ES-I3 (cell line): ENCODE data around the gene SH2D2A.

ENCODE experiments used
- H3K36me3 ChIP-seq: 2 replicates; pipeline ENCODE4 v1.6.1; 2013; ENCODE audit warnings: mild to moderate bottlenecking, low read length, control low read depth, moderate library complexity; ENCODE audit not compliant: insufficient read depth
- H3K4me1 ChIP-seq: 2 replicates; pipeline ENCODE4 v1.6.1; 2013; ENCODE audit warnings: mild to moderate bottlenecking, control low read depth, low read length; ENCODE audit not compliant: insufficient read depth
- H3K9ac ChIP-seq: 2 replicates; pipeline ENCODE4 v1.6.1; 2013; ENCODE audit warnings: low read depth, mild to moderate bottlenecking, low read length, moderate library complexity
- H3K9me3 ChIP-seq: 2 replicates; pipeline ENCODE4 v1.6.1; 2013; ENCODE audit warnings: mild to moderate bottlenecking, low read length, moderate library complexity; ENCODE audit not compliant: control insufficient read depth, insufficient read depth

Gene SH2D2A

GRCh38 chr1:156807627-156808026 lies 9.0 kb downstream of the SH2D2A start:
- Histone ChIP-seq H3K36me3 (no peaks in the 10 kb centered on the region), H3K9me3 (no peaks in the 10 kb centered on the region), H3K4me1 (no peaks in the 10 kb centered on the region), H3K9ac (no peak overlapping the region)

- H3K9ac ChIP-seq, result no peak overlapping the region
- no peaks in the 10 kb centered on the region for H3K4me1 ChIP-seq
- peaks cover 2% of the 10 kb centered on the region; the same call in 1 of the 2 replicates for H3K36me3 ChIP-seq
- H3K9me3 ChIP-seq, result no peaks in the 10 kb centered on the region
Observed at GRCh38 chr1:156806512-156807440, 9.9 kb downstream of the SH2D2A start.

- Histone ChIP-seq H3K36me3 (peaks cover 2% of the 10 kb centered on the region; the same call in 1 of the 2 replicates), H3K4me1 (no peaks in the 10 kb centered on the region), H3K9ac (no peak overlapping the region)
Observed at GRCh38 chr1:156805766-156806511, 10.7 kb downstream of the SH2D2A start.

GRCh38 chr1:156804572-156805243 lies 11.9 kb downstream of the SH2D2A start:
- H3K4me1 ChIP-seq, result no peaks in the 10 kb centered on the region
- H3K9ac ChIP-seq, result no peak overlapping the region
- H3K9me3 ChIP-seq, result no peaks in the 10 kb centered on the region
- peaks cover 3% of the 10 kb centered on the region; the same call in 1 of the 2 replicates for H3K36me3 ChIP-seq

More at GRCh38 chr1:156805766-156806511, 10.7 kb downstream of the SH2D2A start:
- H3K9me3 ChIP-seq, result no peaks in the 10 kb centered on the region

GRCh38 chr1:156804026-156804425 lies 12.6 kb downstream of the SH2D2A start:
- Histone ChIP-seq H3K9ac (no peak overlapping the region), H3K4me1 (no peaks in the 10 kb centered on the region), H3K9me3 (no peaks in the 10 kb centered on the region), H3K36me3 (peaks cover 8% of the 10 kb centered on the region; the same call in 1 of the 2 replicates)

- Histone ChIP-seq H3K36me3 (peaks cover 11% of the 10 kb centered on the region), H3K9me3 (no peaks in the 10 kb centered on the region), H3K9ac (no peak overlapping the region), H3K4me1 (no peaks in the 10 kb centered on the region)
Observed at GRCh38 chr1:156803086-156803851, 13.4 kb downstream of the SH2D2A start.

GRCh38 chr1:156802421-156802935 lies 14.2 kb downstream of the SH2D2A start:
- no peaks in the 10 kb centered on the region for H3K4me1 ChIP-seq
- H3K9ac ChIP-seq, result no peak overlapping the region
- no peaks in the 10 kb centered on the region for H3K9me3 ChIP-seq
- peaks cover 19% of the 10 kb centered on the region for H3K36me3 ChIP-seq

GRCh38 chr1:156801409-156802121 lies 15.1 kb downstream of the SH2D2A start:
- Histone ChIP-seq H3K36me3 (peaks cover 19% of the 10 kb centered on the region), H3K9ac (no peak overlapping the region), H3K4me1 (no peaks in the 10 kb centered on the region), H3K9me3 (no peaks in the 10 kb centered on the region)

GRCh38 chr1:156797212-156797871 lies 19.3 kb downstream of the SH2D2A start:
- H3K9ac ChIP-seq, result no peak overlapping the region
- peaks cover 29% of the 10 kb centered on the region for H3K36me3 ChIP-seq

GRCh38 chr1:156796340-156797097 lies 20.1 kb downstream of the SH2D2A start:
- H3K4me1 ChIP-seq, result no peaks in the 10 kb centered on the region
- H3K36me3 ChIP-seq, result peaks cover 35% of the 10 kb centered on the region
- no peaks in the 10 kb centered on the region for H3K9me3 ChIP-seq
- H3K9ac ChIP-seq, result no peak overlapping the region

More at GRCh38 chr1:156797212-156797871, 19.3 kb downstream of the SH2D2A start:
- Histone ChIP-seq H3K9me3 (no peaks in the 10 kb centered on the region), H3K4me1 (no peaks in the 10 kb centered on the region)

GRCh38 chr1:156795787-156796186 lies 20.9 kb downstream of the SH2D2A start:
- H3K36me3 ChIP-seq, result peaks cover 40% of the 10 kb centered on the region
- no peak overlapping the region for H3K9ac ChIP-seq
- H3K4me1 ChIP-seq, result no peaks in the 10 kb centered on the region
- H3K9me3 ChIP-seq, result no peaks in the 10 kb centered on the region

GRCh38 chr1:156795374-156795733 lies 21.3 kb downstream of the SH2D2A start:
- peaks cover 40% of the 10 kb centered on the region for H3K36me3 ChIP-seq
- H3K4me1 ChIP-seq, result no peaks in the 10 kb centered on the region
- no peak overlapping the region for H3K9ac ChIP-seq
- no peaks in the 10 kb centered on the region for H3K9me3 ChIP-seq
